GM18867 (cell line): ENCODE measurements around the gene POLR2L.

Source experiments
- ATAC-seq: cut with Tn5 transposase; IDR thresholded peaks from one replicate; pipeline ENCODE4 v1.9.1; 2021; ENCODE audit warnings: mild to moderate bottlenecking, moderate library complexity; ENCODE audit not compliant: unreplicated experiment

Gene POLR2L

GRCh38 chr11:839875-840617, 2.3 kb downstream of the POLR2L start:
- no peak for ATAC-seq

- ATAC-seq: no peak
Measured at GRCh38 chr11:839280-839623, 3.1 kb downstream of the POLR2L start.

- ATAC-seq: no peak
Measured at GRCh38 chr11:838441-839279, 3.7 kb downstream of the POLR2L start.

GRCh38 chr11:837990-838307, 4.4 kb downstream of the POLR2L start:
- ATAC-seq: no peak

GRCh38 chr11:837189-837989, 4.9 kb downstream of the POLR2L start:
- no peak for ATAC-seq

GRCh38 chr11:836700-837099, 5.6 kb downstream of the POLR2L start:
- no peak for ATAC-seq

- no peak for ATAC-seq
Measured at GRCh38 chr11:836274-836673, 6.1 kb downstream of the POLR2L start.

- ATAC-seq: no peak
Measured at GRCh38 chr11:834371-835316, 7.7 kb downstream of the POLR2L start.

- ATAC-seq: no peak
Measured at GRCh38 chr11:833849-834311, 8.4 kb downstream of the POLR2L start.

- no peak for ATAC-seq
Measured at GRCh38 chr11:833114-833791, 9.1 kb downstream of the POLR2L start.

- peak; percentile 47 for ATAC-seq
Measured at GRCh38 chr11:832529-833113, 9.7 kb downstream of the POLR2L start, which contains the start of gene CD151. TSS of gene CD151 (plus strand) at chr11:832952. CDS start at chr11:836070, 3,118 bp downstream.

- no peak for ATAC-seq
Measured at GRCh38 chr11:831961-832528, 10.3 kb downstream of the POLR2L start.

- ATAC-seq: no peak
Measured at GRCh38 chr11:831118-831864, 11.0 kb downstream of the POLR2L start.

GRCh38 chr11:830295-831117, 11.8 kb downstream of the POLR2L start:
- peak; percentile 32 for ATAC-seq

GRCh38 chr11:829847-830294, 12.5 kb downstream of the POLR2L start:
- no peak for ATAC-seq

GRCh38 chr11:829176-829846, 13.0 kb downstream of the POLR2L start:
- ATAC-seq: no peak
